Upper lobe of left lung (tissue), 4 donors: ENCODE data around the gene DCK.

Source experiments
- POLR2A ChIP-seq, 4 donors: fragments of 450-650 bp; IDR thresholded peaks; one replicate each; pipeline ENCODE4 v1.5.1; 2016 to 2017; ENCODE audit warnings: antibody characterized with exemption in 4 of 4, mild to moderate bottlenecking in 2 of 4
- TF ChIP-seq, protein P1 (sequence below), 6 experiments: fragments of 450-650 bp in 4 of 6; fragments of 200-600 bp in 2 of 6; sonication (generic) in 2 of 6; IDR thresholded peaks; one replicate each; pipeline ENCODE4 v1.5.1; 2016 to 2019; ENCODE audit warnings: antibody characterized with exemption in 6 of 6

- TF ChIP-seq, protein P1, sequence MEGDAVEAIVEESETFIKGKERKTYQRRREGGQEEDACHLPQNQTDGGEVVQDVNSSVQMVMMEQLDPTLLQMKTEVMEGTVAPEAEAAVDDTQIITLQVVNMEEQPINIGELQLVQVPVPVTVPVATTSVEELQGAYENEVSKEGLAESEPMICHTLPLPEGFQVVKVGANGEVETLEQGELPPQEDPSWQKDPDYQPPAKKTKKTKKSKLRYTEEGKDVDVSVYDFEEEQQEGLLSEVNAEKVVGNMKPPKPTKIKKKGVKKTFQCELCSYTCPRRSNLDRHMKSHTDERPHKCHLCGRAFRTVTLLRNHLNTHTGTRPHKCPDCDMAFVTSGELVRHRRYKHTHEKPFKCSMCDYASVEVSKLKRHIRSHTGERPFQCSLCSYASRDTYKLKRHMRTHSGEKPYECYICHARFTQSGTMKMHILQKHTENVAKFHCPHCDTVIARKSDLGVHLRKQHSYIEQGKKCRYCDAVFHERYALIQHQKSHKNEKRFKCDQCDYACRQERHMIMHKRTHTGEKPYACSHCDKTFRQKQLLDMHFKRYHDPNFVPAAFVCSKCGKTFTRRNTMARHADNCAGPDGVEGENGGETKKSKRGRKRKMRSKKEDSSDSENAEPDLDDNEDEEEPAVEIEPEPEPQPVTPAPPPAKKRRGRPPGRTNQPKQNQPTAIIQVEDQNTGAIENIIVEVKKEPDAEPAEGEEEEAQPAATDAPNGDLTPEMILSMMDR (IDR thresholded peaks at IDR 0.05) = no peak
- TF ChIP-seq POLR2A (IDR thresholded peaks at IDR 0.05) = no peak
Observed at GRCh38 chr4:71062436-71062835, 69.0 kb downstream of the DCK start.
